IPS-18c (cell line): ENCODE results near the gene NCF2.

Experiments
- H3K4me3 ChIP-seq: 2 replicates; pipeline ENCODE4 v1.7.0; 2013; ENCODE audit warnings: low read depth, mild to moderate bottlenecking, low read length, moderate library complexity; ENCODE audit not compliant: insufficient read depth
- H3K9me3 ChIP-seq: one replicate; pipeline ENCODE4 v1.6.1; 2013; ENCODE audit warnings: mild to moderate bottlenecking, low read length, moderate library complexity; ENCODE audit not compliant: control insufficient read depth, insufficient read depth

Gene NCF2

DNA sequence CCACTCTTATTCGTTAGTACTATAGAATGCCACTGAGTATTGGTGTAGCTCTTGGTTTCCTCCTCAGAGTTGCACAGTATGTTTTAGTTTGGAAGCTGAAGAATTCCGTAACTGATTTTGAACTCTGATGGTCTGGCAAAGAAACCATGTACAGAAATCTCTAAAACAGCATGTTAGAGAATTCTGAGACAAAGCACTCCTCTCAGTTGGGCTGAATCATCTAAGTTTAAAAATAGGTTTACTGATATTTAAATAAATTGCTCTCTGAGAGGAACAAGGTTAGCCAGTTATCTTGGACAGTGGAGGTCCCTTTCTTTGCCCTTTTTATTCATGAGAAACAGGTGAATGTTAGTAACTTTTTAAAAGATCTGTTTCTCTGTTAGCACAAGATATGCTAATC lies 43.8 kb downstream of the NCF2 start:
- no peak overlapping the region for H3K4me3 ChIP-seq
- no peaks in the 10 kb centered on the region for H3K9me3 ChIP-seq

DNA sequence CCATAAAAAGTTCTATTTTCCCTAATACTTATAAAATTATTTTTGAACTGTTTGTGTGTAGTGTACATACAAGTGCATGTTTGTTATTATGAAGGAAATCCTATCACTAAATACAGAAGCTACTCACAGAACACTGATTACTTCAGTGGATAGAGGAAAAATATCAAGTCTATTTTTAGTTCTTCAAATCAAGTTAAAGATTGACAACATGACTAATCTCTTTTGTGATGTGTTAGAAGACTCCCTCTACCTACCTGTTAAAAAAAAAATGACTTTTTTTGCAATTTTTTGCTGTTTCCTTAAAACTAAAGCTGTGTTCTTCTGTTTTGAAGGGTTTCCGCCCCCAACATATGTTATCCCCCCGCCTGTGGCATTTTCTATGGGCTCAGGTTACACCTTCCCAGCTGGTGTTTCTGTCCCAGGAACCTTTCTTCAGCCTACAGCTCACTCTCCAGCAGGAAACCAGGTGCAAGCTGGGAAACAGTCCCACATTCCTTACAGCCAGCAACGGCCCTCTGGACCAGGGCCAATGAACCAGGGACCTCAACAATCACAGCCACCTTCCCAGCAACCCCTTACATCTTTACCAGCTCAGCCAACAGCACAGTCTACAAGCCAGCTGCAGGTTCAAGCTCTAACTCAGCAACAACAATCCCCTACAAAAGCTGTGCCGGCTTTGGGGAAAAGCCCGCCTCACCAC lies 45.5 kb downstream of the NCF2 start:
- Histone ChIP-seq H3K9me3 (no peaks in the 10 kb centered on the region), H3K4me3 (no peak overlapping the region)

DNA sequence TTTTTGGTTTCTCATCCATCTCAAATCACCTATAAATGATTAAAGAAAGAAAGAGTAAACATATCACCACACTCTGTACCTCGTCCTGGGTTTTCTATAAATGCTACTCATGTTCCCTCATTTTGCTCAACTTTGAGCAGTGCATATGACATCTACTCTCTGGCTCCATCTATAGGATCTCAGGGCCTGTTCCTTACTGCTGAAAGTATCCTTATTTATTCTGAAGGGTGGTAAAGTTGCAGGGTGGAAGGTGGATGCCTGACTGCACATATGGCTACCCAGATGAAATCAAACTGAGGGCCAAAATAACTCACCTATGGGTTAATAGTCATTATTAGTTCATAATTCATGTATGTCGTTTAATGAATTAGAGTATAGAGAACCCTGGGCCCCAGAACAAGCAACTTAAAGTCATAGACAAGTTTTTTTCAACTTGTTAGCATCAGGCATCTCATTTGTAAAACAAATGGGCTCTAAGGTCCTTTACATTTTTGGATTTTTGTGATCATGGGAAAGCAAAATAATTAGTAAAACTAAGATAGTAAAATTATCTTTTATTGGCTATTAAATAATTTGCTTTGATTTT lies 46.5 kb downstream of the NCF2 start:
- Histone ChIP-seq H3K9me3 (no peaks in the 10 kb centered on the region), H3K4me3 (no peak overlapping the region)

DNA sequence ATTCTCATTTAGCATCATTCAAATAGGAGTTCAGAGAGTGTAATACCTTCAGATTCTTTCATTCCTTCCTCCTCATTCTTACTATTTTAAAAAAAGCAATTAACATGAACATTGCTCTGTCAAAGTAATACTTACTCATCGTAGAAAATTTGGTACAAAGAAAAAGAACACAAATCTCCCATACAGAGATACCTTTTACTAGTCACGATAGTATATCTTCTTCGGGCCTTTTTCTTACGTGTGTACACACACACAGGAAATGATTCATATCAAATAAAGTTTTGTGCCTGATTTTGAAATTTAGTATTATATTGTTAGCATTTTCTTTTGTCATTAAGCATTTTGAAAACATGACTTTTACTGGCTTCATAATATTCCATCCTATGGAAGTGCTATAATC lies 52.9 kb downstream of the NCF2 start:
- H3K4me3 ChIP-seq: no peak overlapping the region
- H3K9me3 ChIP-seq: no peaks in the 10 kb centered on the region

DNA sequence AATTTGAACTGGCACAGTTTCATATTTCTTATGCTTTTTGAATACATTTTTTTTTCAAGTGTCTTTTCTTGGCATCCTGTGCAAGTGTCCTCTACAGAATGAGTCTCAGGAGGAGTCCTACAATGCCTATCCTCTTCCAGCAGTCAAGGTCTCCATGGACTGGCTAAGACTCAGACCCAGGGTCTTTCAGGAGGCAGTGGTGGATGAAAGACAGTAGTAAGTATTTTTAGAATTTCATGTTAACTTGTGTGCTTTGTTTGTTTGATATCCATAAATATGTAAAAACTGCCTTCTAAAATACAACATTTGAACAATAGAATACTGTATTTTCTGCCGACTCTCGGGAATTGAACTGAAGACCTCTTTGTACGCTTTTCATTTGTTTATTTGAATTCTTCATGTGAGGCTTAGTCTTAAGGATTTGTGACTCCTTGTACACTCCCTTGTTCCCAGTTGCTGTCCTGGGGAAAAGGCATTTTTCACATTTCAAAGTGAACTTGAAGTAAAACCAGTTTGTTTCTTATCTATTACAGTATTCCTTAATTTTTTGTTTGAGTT lies 56.6 kb downstream of the NCF2 start:
- Histone ChIP-seq H3K9me3 (no peaks in the 10 kb centered on the region), H3K4me3 (no peak overlapping the region)

DNA sequence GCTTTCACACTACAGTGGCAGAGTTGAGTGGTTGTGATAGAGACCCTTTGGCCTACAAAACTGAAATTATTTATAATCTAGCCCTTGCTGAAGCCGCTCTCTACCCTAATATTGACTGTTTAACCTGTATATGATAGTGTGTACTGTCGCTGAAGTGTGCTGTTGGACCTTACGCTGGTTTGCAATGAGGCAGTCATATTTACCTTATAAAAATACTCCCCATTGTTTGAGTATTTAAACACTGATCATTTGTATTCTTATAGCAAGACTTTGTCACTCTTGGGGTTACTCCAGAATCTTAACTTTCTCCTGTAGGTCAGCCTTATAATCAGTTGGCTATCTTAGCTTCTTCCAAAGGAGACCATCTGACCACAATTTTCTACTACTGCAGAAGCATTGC lies 61.7 kb downstream of the NCF2 start:
- Histone ChIP-seq H3K4me3 (no peak overlapping the region), H3K9me3 (no peaks in the 10 kb centered on the region)

DNA sequence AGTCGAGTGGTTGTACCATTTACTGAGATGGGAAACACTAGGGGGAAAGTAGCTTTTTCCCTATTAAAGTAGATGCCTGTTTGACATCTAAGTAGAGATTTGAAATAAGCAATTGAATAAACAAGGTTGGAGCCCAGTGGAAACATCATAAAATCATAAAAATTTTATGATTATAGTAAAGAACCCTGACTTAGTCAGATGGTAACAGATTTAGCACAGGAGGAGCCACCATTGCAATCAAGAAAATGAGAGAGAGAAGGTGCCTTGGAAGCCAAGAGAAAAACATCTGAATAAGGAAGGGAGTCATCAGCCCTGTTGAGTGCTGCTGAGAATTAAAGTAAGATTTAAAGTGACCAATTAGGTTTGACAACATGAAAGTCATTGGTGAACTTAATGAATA lies 68.2 kb downstream of the NCF2 start:
- Histone ChIP-seq H3K9me3 (no peaks in the 10 kb centered on the region), H3K4me3 (no peak overlapping the region)

DNA sequence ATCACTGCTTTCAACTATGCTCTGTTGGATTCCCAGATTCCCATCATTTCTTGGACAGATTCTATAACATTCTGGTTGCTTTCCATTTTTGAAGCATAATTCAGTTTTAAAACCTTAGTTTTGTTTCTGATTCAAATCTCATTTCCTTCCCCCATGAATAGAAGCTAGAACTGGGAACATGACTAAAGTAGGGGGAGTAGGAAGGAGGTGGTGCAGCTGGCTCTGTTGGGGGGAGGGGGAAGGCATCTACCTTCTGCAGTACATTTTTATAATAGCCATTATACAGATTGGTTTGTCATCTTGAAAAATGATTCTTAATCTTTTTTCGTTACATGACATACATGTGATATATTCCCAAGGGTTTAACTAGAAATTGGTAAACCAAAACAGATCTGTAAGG lies 69.9 kb downstream of the NCF2 start:
- no peaks in the 10 kb centered on the region for H3K9me3 ChIP-seq
- H3K4me3 ChIP-seq: no peak overlapping the region

DNA sequence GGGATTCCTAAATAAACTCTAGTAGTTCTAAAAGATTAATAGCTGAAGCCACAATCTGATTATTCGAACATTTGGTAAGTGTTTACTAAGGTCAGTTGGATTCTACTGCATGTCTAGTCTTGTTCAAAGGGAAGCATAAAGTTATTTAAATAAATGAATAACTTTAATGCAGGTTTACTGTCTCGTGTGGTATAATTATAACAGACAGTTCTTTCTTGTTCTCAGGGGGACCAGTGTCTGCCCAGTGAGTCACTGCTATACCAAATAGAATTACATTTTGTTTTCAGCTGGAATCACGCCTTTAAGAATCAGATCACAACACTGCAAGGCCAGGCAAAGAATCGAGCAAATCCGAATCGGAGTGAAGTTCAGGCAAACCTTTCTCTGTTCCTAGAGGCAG lies 72.9 kb downstream of the NCF2 start:
- H3K9me3 ChIP-seq: no peaks in the 10 kb centered on the region
- H3K4me3 ChIP-seq: no peak overlapping the region

DNA sequence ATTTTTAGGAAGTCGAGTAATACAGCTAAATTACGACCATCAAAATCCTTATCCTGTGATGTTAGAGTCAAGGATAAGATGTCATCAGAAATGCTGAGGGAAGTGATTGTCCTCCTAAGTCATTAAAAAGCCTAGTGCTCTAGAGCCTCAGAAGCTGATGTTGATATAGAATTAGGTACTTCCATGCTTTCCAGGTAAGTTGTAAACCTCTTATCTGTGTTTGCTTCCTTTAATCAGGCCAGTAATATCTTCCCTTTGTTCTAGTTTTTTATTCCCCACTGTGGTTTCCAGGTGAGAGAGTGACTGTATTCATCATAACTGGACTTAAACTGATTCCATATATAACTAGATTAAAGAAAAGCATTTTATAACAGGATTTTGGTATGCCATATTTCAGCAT lies 73.5 kb downstream of the NCF2 start:
- Histone ChIP-seq H3K4me3 (no peak overlapping the region), H3K9me3 (no peaks in the 10 kb centered on the region)

DNA sequence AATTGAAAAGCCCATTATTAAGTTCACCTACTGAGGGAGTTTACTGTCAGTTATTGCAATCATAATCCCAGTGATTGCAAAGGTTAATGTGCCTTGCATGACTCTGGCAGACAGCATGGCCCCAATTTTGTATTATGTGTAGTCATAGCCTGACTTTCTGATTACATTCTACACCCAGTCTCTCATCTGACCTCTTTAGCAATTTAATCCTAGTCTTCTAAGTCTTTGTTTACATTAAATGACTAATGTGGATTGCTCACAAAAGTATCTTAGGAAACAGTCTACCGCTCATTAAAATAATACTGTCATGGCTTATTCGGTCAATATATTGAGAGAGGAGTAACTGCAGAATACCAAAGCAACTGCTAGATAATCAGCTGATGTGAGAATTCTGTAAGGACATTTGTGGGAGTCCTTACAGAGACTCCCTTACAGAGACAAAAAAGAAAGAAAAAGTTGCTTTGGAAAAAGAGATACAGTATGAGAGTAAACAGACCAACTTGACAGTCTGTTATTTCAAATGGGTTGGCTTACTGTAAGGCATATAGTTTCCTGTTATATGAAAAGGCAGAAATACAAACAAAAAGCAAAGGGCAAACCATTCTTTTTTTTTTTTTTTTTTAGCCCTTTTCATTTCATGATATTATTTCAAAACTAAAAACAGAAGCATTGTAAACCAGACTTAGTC lies 75.1 kb downstream of the NCF2 start:
- Histone ChIP-seq H3K9me3 (no peaks in the 10 kb centered on the region), H3K4me3 (no peak overlapping the region)

DNA sequence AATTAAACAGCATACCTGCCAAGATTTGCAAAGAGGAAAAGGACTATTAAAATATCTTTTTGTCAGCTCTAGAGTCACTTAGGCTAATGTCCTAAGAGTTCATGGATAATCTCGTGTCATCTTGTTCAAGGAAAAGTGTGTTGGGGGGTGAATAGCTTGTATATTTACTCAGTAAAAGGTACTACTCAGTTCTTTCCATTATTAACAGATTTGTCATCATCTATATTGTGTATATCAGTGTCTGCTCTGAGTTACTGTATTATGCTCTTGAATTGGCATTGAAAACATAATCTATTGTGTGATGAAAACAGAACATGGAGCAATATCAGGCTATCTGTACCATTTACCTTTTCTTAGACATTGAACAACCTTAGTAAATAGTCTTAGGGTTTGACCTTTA lies 76.0 kb downstream of the NCF2 start:
- no peak overlapping the region for H3K4me3 ChIP-seq
- no peaks in the 10 kb centered on the region for H3K9me3 ChIP-seq

DNA sequence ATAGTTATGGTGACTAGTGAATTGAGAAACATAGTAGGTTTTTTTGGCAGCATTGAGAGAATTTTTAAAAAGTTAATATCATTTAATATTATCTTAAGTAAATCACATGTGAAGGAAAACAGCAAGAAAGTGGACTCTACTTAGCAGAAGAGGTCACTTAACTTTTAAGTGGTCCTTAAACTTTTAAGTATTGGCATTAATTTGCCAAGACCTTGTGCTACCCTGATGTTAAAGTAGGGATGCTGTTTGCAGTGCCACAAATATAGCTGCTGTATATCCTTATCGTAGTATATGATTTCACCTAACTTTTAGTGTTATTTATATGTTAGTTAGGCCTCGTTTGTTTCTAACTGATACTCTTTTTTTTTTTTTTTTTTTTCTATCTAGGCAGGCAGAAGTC lies 77.8 kb downstream of the NCF2 start:
- H3K4me3 ChIP-seq: no peak overlapping the region

DNA sequence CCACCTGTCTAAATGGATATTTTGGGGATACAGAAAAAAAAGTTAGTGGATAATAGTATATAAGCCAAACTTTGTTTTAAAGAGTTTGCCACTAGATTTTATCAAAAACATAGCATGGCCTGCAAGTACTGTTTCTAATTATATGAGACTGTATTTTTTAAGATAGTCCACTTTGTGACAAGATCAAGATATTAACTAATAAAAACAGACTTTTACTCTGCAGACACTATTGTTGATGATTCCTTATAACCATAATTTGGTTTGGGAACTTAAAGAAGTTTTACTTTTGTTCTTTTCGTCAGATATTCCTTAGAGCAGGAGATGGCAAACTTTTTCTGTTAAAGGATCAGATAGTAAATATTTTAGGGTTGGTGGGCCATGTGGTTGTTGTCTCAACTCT lies 81.6 kb downstream of the NCF2 start:
- no peaks in the 10 kb centered on the region for H3K9me3 ChIP-seq
- no peak overlapping the region for H3K4me3 ChIP-seq

More for the DNA sequence above, 77.8 kb downstream of the NCF2 start:
- no peaks in the 10 kb centered on the region for H3K9me3 ChIP-seq

DNA sequence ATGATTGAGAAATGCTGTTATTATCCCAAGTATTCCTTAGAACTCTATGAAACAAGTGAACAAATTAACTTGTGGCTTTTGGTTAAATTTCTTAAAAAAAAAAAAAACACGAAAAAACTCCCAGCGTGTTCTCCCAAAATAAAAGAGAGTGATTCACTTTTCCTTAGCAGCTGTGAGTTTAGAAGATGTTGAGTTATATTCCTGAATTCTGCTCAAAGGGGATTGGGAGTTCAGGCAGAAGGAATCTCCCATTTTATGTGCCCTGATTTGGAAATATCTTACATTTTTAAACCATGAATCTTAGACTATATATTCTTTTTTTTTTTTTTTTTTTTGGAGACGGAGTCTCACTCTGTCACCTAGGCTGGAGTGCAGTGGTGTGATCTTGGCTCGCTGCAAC lies 83.7 kb downstream of the NCF2 start:
- Histone ChIP-seq H3K9me3 (no peaks in the 10 kb centered on the region), H3K4me3 (no peak overlapping the region)
